Gastrocnemius medialis (tissue), 4 donors: ENCODE data around the gene AMER2. TPM values are rescaled to one million over a fixed set of nuclear protein-coding genes. Genes with fewer than 3 reads are reported as not detected.

Experiments used
- ATAC-seq, 2 donors: fragments of 150-250 bp; one replicate each; pipeline ENCODE4 v1.9.1; 2016
- DNase-seq, 2 donors: peaks; one replicate each; pipeline ENCODE4 v3.0.0-alpha.2; 2019
- H3K27ac ChIP-seq, 4 donors: fragments of 200-600 bp; sonication (generic); 1 replicate in 1 of 4; 2 replicates in 3 of 4; pipeline ENCODE4 v1.5.1; 2016 to 2018; ENCODE audit warnings: mild to moderate bottlenecking in 2 of 4, moderate library complexity in 1 of 4
- H3K27me3 ChIP-seq, 3 donors: fragments of 200-600 bp; sonication (generic) in 2 of 3; 1 replicate in 1 of 3; 2 replicates in 2 of 3; pipeline versions ENCODE4 v1.5.1 to v1.6.0; 2016 to 2019; ENCODE audit warnings: mild to moderate bottlenecking in 1 of 3, moderate library complexity in 1 of 3
- H3K36me3 ChIP-seq, 2 donors: fragments of 200-600 bp; sonication (generic) in 1 of 2; one replicate each; pipeline ENCODE4 v1.5.1; 2017 to 2018
- H3K4me1 ChIP-seq, 2 donors: fragments of 200-600 bp; sonication (generic) in 1 of 2; one replicate each; pipeline ENCODE4 v1.5.1; 2016 to 2017; ENCODE audit warnings: mild to moderate bottlenecking in 2 of 2
- H3K4me3 ChIP-seq, 4 donors: fragments of 200-600 bp; sonication (generic) in 3 of 4; 1 replicate in 1 of 4; 2 replicates in 3 of 4; pipeline ENCODE4 v1.5.1; 2016 to 2019; ENCODE audit warnings: mild to moderate bottlenecking in 2 of 4
- H3K9me3 ChIP-seq, 3 donors: fragments of 200-600 bp; sonication (generic) in 2 of 3; 1 replicate in 1 of 3; 2 replicates in 2 of 3; pipeline ENCODE4 v1.5.1; 2016 to 2019
- POLR2A ChIP-seq, 2 donors: fragments of 450-650 bp; IDR thresholded peaks; one replicate each; pipeline ENCODE4 v1.6.1; 2017; ENCODE audit warnings: antibody characterized with exemption in 2 of 2, mild to moderate bottlenecking in 2 of 2, moderate library complexity in 2 of 2
- in situ Hi-C, 4 donors: fragments of 200-750 bp; cut with MboI; loops; one replicate each; pipeline versions ENCODE4 v1.15.0 to v1.8.0; 2017; ENCODE audit warnings: low sequenced_read_pairs in 4 of 4
- intact Hi-C: fragments of 100-400 bp; cut with DNase I; formaldehyde crosslinking; loops from one replicate; pipeline ENCODE4 v1.15.1; 2023; ENCODE audit warnings: low total_unique reads
- total RNA-seq, 4 donors: library from RNA; depleted of rRNA; stranded (reverse); fragments of >200 nt; gene quantifications; one replicate each; pipeline versions ENCODE4 v1.1.0 to v1.2.3, GENCODE V29; 2016
- TF ChIP-seq, protein P1 (sequence below), 5 experiments: fragments of 450-650 bp in 3 of 5; fragments of 200-600 bp in 2 of 5; sonication (generic) in 2 of 5; IDR thresholded peaks in 4 of 5; conservative IDR thresholded peaks in 1 of 5; 1 replicate in 4 of 5; 2 replicates in 1 of 5; pipeline ENCODE4 v1.5.1; 2016 to 2019; ENCODE audit warnings: antibody characterized with exemption in 5 of 5, mild to moderate bottlenecking in 3 of 5, moderate library complexity in 3 of 5

The AMER2 gene, protein sequence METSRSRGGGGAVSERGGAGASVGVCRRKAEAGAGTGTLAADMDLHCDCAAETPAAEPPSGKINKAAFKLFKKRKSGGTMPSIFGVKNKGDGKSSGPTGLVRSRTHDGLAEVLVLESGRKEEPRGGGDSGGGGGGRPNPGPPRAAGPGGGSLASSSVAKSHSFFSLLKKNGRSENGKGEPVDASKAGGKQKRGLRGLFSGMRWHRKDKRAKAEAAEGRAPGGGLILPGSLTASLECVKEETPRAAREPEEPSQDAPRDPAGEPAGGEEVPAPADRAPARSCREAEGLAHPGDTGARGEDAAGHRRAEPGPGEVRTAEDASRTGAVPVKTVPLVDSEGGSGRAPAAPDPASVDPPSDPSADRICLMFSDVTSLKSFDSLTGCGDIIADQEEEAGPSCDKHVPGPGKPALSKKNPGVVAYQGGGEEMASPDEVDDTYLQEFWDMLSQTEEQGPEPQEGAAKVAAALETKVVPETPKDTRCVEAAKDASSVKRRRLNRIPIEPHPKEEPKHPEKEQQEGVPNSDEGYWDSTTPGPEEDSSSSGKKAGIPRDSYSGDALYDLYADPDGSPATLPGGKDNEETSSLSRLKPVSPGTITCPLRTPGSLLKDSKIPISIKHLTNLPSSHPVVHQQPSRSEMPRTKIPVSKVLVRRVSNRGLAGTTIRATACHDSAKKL
- total RNA-seq, result under 1 TPM in 3 of 4 donors, not detected in 1; 0.10 to 0.87 (median 0.27) TPM

DNA sequence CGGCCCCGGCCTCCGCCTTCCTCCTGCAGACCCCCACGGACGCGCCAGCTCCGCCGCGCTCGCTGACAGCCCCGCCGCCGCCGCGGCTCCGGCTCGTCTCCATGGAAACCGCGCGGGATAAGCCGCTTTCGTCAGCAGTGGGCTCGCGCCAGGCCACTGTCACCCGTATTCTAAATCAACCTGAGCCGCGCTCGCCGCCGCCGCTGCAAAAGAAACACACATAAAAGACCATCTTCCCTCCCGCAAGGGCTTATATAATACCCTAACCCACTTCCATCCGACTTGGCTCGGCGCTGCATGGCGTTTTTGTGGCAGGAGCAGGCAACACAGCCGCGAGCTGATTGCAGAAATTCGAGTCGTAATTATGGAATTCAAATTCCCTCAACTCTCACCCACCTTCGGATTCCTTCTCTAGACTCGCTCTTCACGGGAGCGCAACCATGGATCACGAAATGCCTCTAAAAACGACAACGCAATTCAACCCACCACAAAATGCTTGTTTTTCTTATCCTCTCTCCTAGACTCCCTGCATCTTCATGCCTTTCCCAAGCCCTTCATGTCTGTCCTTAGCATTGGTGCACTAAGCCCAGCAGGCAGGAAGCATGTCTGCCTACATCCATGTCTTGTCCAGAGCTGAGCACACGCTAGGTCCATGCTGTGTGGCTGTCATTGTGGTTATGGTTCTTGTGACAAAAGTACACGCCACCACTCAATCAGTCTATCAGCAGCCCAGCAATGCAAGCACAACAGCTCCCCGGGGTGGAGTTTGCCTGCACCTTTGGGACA lies at the start of gene AMER2:
Gene AMER2, minus strand, starts transcription at position 772 of the 786 bp plus-strand sequence. Its CDS starts 669 bp downstream, at position 103.
- peaks cover 36 to 56% (median 49%) of the 10 kb centered on the region in 3 donors for H3K27me3 ChIP-seq
- no peaks in the 10 kb centered on the region for H3K36me3 ChIP-seq
- in situ Hi-C loops, result no loop called here
- DNase-seq (no peak), ATAC-seq (no peak)
- H3K27ac ChIP-seq, result no peak within 1 kb of the TSS
- intact Hi-C loops, result no loop called here
- no peaks in the 10 kb centered on the region for H3K9me3 ChIP-seq
- H3K4me1 ChIP-seq, result no peaks in the 10 kb centered on the region
- H3K4me3 ChIP-seq, result peak within 1 kb of the TSS in 3 of 4 donors; percentile 25 to 38 (median 35)
- TF ChIP-seq POLR2A (IDR thresholded peaks at IDR 0.05), result no peak
- TF ChIP-seq, protein P1, sequence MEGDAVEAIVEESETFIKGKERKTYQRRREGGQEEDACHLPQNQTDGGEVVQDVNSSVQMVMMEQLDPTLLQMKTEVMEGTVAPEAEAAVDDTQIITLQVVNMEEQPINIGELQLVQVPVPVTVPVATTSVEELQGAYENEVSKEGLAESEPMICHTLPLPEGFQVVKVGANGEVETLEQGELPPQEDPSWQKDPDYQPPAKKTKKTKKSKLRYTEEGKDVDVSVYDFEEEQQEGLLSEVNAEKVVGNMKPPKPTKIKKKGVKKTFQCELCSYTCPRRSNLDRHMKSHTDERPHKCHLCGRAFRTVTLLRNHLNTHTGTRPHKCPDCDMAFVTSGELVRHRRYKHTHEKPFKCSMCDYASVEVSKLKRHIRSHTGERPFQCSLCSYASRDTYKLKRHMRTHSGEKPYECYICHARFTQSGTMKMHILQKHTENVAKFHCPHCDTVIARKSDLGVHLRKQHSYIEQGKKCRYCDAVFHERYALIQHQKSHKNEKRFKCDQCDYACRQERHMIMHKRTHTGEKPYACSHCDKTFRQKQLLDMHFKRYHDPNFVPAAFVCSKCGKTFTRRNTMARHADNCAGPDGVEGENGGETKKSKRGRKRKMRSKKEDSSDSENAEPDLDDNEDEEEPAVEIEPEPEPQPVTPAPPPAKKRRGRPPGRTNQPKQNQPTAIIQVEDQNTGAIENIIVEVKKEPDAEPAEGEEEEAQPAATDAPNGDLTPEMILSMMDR (IDR thresholded peaks at IDR 0.05 in 4 of 5, conservative IDR thresholded peaks at IDR 0.05 in 1 of 5), result no peak

DNA sequence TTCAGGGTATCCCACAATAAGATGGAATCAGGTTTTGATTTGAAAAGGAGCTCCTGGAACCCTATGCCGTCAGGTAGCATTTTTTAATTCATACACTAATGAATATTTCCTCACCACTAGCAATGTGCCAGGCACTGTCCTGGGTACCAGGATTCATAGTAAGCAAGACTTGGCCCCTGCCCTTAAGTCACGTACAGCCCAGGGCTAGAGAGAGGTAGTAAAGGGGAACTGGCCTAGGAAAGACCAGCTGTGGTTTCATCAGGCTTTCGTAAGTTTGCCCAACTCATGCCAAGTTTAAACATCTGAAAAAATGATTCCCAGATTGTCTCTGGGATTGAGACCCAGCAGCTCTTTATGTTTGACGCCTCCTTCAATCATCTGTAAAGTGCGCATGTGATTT lies 45.9 kb upstream of the AMER2 start:
- Histone ChIP-seq H3K27me3 (no peaks in the 10 kb centered on the region), H3K36me3 (no peaks in the 10 kb centered on the region), H3K4me1 (no peaks in the 10 kb centered on the region), H3K27ac (no peak overlapping the region), H3K4me3 (no peak overlapping the region), H3K9me3 (no peaks in the 10 kb centered on the region)
- no peak for DNase-seq
- TF ChIP-seq, protein P1 (IDR thresholded peaks at IDR 0.05 in 4 of 5, conservative IDR thresholded peaks at IDR 0.05 in 1 of 5), result no peak
- TF ChIP-seq POLR2A (IDR thresholded peaks at IDR 0.05), result no peak
- in situ Hi-C loops (no loop called here), intact Hi-C loops (no loop called here)
- no peak for ATAC-seq

DNA sequence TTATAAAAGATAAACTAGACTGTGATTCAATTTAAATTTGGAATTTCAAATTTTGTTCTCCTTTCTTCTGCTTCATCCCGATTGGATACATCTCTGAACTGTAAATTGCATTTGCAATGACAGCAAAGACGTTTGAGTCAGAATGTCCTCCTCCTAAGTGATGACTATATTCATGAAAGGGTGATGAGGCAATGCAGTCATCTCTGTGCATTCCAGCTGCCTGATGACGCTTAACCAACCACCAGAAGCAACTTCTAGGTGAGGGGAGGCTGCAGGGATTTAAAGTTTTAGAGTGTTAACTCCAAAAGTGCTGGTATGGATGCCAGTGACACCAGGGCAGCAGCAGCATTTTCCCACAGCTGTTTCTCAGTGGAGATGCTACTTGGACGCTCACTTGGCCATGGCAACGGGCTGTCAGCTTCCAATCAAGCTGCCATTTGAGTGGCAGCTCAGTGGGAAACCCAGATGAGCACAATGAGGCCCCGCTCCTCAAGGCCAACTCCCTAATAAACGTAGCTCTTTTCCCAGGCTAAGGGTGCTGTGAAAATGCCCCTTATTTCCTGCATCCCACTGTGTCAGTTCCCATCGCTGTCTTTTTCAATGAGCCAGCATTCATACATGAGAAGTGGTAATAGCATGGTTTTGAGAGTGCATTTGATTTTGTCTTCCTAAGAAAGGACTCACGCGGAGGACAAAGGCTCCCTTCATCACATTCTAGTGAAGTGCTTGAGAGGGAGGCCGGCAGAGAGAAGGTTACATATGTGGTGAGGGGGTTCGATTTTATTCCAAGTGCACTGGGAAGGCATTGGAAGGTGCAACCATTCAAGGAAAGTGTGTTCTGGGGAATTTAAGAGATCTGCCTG lies 45.2 kb upstream of the AMER2 start:
- TF ChIP-seq, protein P1 (IDR thresholded peaks at IDR 0.05 in 4 of 5, conservative IDR thresholded peaks at IDR 0.05 in 1 of 5), result no peak
- no peak for TF ChIP-seq POLR2A (IDR thresholded peaks at IDR 0.05)
- Histone ChIP-seq H3K27me3 (no peaks in the 10 kb centered on the region), H3K9me3 (no peaks in the 10 kb centered on the region), H3K4me1 (no peaks in the 10 kb centered on the region), H3K4me3 (no peak overlapping the region), H3K27ac (no peak overlapping the region), H3K36me3 (no peaks in the 10 kb centered on the region)
- intact Hi-C loops, result no loop called here
- no peak for ATAC-seq
- in situ Hi-C loops, result no loop called here
- no peak for DNase-seq

DNA sequence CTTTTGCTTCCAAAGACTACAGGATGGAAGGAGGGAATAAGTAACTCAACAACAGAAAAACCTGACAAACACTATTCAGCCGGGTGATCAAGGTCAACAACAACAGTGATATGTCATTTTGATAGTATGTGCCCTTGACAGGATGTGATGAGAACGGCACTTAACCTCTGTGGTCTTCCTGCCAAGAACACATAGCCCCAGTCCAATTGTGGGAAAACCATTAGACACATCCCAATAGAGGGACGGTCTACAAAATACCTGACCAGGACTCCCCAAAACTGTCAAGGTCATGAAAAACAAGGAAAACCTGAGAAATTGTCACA lies 43.1 kb upstream of the AMER2 start:
- in situ Hi-C loops, result no loop called here
- H3K27ac ChIP-seq, result peak overlapping the region in 2 of 4 donors; percentile 31 to 50
- no peaks in the 10 kb centered on the region for H3K4me1 ChIP-seq
- H3K36me3 ChIP-seq, result no peaks in the 10 kb centered on the region
- intact Hi-C loops, result no loop called here
- no peaks in the 10 kb centered on the region for H3K27me3 ChIP-seq
- H3K9me3 ChIP-seq, result no peaks in the 10 kb centered on the region
- no peak for DNase-seq
- no peak overlapping the region for H3K4me3 ChIP-seq
- no peak for TF ChIP-seq POLR2A (IDR thresholded peaks at IDR 0.05)
- TF ChIP-seq, protein P1 (IDR thresholded peaks at IDR 0.05 in 4 of 5, conservative IDR thresholded peaks at IDR 0.05 in 1 of 5), result no peak
- ATAC-seq, result no peak
